ENCODE results near the gene MGARP.

- TF ChIP-seq, protein P1, sequence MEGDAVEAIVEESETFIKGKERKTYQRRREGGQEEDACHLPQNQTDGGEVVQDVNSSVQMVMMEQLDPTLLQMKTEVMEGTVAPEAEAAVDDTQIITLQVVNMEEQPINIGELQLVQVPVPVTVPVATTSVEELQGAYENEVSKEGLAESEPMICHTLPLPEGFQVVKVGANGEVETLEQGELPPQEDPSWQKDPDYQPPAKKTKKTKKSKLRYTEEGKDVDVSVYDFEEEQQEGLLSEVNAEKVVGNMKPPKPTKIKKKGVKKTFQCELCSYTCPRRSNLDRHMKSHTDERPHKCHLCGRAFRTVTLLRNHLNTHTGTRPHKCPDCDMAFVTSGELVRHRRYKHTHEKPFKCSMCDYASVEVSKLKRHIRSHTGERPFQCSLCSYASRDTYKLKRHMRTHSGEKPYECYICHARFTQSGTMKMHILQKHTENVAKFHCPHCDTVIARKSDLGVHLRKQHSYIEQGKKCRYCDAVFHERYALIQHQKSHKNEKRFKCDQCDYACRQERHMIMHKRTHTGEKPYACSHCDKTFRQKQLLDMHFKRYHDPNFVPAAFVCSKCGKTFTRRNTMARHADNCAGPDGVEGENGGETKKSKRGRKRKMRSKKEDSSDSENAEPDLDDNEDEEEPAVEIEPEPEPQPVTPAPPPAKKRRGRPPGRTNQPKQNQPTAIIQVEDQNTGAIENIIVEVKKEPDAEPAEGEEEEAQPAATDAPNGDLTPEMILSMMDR (IDR thresholded peaks at IDR 0.05; ENCODE audit: borderline replicate concordance, extremely low read depth, low read length, poor library complexity, severe bottlenecking): no peak
- TF ChIP-seq EZH2 (IDR thresholded peaks at IDR 0.05; ENCODE audit: borderline replicate concordance, low read depth, low read length, severe bottlenecking): no peak
These were observed 58.3 kb downstream of the MGARP start for GRCh38 chr4:139221687-139222086.
